NCI-H1048 (cell line): ENCODE data around the gene TAF5L.

Experiments
- DNase-seq: peaks from one replicate; lab custom pipeline; 2025; lab: John Stamatoyannopoulos, UW

TAF5L gene

DNA sequence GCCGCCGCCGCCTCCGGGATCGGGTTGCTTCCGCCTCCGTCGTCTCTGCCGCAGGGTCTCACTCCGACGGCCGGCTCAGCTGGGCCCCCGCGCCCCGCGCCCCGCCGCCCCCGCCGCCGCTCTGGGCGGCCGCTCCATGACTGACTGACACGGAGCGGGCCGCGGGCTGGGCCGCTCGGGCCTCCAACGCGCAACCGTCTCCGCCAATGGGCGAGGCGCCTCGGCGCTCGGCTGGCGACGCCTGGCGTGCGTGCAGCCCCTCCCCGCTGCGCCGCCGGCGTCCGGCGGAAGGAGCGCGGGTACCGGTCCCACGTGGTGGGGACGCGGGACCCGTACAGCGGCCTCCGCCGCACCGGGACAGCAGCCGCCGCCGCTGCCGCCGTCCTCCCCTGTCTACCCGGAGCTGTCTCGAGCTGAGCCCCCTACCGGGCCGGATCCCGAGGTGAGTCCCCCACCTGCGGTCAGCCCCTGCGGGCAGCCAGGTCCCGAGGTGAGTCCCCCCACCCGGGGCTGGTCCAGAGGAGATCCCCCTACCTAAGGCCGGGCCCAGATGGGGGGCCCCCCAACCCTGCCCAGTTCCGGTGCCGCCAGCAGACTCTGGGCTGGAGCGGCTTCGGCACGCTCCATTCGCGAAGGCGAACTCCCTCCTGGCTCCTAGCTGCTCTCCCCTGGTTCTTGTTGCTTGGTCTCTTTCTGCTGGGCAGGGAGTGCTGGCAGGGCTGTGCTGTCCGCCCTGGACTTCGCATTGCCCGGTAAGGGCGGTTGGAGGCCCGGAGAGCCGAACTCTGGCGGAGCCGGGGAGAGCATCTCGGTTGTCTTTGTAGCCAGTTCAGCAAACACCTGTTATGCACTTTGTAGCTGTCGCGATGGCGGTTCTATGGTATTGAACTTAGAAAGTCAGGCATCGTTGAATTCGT is at the start of gene TAF5L, which contains the start of gene URB2:
TSS of gene TAF5L (minus strand) at position 208 of the 917 bp plus-strand sequence. CDS start 11,640 bp downstream, outside the sequence.
TSS of gene URB2 (plus strand) at position 333 of the 917 bp plus-strand sequence. CDS start 1,387 bp downstream, outside the sequence.
- DNase-seq: peak; percentile 86

GRCh38 chr1:229675396-229675795 is 49.5 kb upstream of the TAF5L start:
- DNase-seq: no peak

DNA sequence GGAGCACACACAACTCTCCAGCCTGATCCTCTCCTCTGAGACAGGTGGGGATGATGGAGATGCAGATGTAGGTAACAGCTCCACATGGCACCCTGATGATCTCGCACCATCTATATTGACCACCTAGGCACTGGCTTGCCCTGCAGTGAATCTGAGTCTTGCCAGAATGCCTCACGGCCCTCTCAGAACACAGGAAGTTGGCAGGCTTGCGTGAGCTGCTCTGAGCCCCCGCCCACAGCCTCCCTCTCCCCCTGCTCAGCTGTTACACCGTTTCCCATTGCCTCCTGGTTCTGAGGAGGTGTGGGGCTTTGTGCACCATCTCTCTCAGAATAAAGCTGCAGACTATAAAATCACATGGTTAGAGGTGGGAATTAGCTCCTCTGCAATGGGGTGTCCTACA is 48.1 kb upstream of the TAF5L start:
- no peak for DNase-seq

DNA sequence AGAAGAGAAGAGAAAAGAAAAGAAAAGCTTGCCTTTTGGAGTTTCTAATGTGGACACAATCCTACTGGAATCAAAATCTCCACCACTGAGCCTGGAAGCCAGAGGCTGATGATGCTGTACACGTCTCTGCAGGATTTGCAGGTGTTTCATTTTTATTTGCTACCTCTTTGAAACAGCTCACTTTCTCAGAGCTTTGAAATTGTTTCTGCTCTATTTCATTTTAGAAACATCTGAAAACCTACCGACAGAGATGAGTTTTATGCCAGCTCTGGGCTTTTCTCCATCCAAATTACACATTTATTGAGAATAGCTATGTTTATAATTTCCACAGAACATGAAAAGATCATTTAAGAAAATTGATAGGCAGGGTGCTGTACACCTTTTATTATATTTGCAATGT is 46.3 kb upstream of the TAF5L start:
- DNase-seq: no peak

GRCh38 chr1:229671310-229671709 is 45.4 kb upstream of the TAF5L start:
- no peak for DNase-seq

- DNase-seq: no peak
These were observed 43.4 kb upstream of the TAF5L start for GRCh38 chr1:229669333-229669732.

- no peak for DNase-seq
These were observed 40.7 kb upstream of the TAF5L start for GRCh38 chr1:229666585-229666984.

GRCh38 chr1:229665912-229666558 is 40.1 kb upstream of the TAF5L start:
- no peak for DNase-seq

- DNase-seq: no peak
These were observed 38.3 kb upstream of the TAF5L start for GRCh38 chr1:229664133-229664689.

- no peak for DNase-seq
These were observed 36.0 kb upstream of the TAF5L start for GRCh38 chr1:229661897-229662296.

DNA sequence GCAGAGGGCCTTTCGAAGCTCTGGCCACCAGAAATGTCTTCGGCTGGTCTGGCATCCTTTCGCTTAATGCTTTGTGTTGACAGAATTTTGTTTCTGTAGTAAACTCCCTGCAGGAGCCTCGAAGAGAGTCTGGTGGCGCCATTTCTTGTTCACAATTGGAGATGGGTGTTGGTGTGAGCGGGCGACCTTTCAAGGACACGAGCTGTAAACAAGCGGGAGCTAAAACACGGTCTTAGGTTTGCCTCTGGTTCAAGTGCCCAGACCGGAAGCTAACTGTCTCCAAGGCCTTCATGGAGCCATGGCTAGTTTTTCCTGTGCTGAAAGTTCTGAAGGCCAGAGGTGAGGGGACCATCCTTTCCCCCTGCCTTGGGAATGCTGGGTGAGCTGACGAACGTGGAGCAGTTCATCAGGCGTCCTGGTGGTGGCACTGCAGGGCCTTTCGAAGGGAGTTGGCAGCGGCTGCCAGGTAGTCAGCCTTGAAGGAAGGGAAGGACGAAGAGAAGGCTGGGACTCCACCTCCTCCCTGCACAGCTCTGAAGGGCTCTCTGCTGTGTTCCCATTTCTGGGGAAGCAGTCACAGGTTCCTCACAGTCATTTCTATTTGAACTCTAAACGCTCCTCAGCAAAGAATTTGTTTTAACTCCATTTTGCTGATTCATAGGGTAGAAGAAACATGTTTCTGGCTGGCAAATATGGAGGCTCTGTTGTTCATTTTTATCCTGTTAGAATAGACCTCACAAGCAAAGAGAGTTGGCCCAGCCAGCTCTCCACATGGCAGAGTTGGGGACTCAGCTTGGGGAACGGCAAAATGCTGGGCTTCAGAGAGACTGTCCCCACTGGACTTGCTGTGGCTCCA is 35.3 kb upstream of the TAF5L start:
- peak; percentile 64 for DNase-seq

DNA sequence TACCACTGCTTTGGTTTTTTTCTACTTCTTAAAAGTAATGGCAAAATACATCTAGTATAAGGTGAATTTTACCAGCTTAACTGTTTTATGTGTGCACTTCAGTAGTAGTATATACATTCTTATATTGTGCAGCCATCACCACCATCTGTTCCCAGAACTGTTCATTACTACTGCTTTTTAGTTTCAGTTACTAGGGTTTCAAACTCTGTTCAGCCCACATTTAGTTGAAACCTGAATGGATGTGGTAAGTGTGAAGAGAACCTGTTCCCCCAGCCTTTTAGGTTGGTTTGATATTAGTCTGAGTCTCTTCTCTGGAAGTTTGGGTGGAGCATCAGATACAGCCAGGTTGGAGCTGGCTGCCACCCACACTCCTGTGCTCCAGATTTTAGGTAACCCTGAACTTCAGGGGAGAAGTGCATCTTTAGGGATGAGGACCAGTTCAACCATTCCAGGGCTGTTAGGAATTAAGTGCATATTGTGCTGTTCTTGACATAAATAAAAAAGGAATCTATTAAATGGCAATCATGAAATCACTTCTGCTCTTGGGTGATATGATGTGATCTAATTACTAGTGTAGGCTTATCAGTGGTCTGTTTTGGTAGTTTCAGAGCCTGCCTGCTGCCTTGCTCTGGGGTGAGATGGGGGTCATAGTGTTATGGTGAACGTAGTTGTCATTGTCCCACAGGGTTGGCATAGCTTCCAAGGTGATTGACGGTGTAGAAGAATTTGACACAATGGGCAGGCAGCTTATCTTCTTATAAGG is 32.3 kb upstream of the TAF5L start:
- DNase-seq: no peak

- DNase-seq: no peak
These were observed 29.9 kb upstream of the TAF5L start for GRCh38 chr1:229655781-229656180.

DNA sequence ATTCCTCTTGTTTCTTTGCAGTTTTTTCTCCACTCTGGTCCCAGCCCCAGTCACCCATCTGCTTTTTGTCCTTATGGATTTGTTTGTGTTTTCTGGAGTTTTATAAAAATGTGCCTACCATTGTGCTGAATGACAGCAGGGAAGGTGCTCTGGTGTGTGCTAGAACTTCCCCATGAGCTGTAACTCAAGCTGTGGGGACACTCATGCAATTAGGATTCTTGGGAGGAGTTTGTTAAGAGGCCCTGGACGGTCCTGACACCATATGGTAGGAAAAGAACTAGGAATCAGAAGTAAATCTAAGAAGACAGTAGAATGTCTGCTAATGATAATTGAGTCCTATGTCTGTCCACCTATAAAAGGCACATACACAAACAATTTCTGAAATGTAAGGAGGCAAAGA is 27.5 kb upstream of the TAF5L start:
- DNase-seq: no peak

DNA sequence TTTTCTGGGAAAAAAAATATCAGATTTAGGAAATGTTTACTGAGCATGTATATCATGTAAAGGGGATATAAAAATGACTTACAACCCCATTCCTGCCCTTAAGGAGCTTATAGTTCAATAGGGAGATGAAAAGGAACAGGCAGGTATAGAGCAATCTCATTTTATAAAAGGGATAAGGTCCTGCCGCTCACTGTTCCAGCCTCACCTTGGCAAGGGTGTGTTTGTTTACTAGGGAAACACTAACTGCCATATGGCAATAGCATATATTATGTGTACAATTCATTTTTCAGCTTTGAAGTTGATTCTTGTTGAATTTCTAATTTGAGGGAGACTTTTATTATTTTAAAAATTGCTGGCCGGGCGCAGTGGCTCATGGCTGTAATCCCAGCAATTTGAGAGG is 25.6 kb upstream of the TAF5L start:
- no peak for DNase-seq

DNA sequence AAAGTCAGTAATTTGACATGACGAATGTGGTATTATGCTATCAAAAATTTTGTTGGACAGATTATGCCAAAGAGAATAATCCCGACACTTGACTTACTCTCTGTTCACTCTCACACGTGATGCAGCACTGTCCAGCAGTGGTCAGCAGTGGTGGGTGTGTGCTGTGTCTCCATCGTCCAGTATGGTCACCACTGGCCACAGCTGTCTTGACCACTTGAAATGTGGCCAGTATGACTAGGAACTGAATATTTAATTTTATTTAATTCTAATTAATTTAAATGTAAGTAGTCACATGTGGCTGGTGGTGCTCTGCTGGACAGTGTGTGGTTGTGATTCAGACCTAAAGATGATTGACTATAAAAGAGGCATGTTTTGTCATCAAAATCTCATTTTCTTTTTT is 24.1 kb upstream of the TAF5L start:
- no peak for DNase-seq

DNA sequence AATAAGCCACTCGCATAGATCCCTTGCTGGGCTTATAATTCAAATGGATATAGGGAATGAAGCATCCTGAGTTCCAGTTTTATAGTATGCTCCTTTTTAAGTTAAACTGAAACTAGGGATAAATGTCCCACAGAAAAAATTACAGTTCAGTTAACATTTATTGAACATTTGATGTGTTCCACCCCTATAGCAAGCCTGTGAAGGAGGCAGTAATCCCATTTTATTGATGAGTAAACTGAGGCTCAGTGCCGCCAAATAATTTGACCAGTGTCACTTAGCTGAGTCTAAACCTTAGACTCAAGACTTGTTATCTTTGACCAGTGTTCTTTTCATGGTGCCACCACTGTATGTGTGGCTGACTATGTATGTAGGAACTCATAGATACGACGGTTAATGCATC is 22.5 kb upstream of the TAF5L start:
- no peak for DNase-seq

DNA sequence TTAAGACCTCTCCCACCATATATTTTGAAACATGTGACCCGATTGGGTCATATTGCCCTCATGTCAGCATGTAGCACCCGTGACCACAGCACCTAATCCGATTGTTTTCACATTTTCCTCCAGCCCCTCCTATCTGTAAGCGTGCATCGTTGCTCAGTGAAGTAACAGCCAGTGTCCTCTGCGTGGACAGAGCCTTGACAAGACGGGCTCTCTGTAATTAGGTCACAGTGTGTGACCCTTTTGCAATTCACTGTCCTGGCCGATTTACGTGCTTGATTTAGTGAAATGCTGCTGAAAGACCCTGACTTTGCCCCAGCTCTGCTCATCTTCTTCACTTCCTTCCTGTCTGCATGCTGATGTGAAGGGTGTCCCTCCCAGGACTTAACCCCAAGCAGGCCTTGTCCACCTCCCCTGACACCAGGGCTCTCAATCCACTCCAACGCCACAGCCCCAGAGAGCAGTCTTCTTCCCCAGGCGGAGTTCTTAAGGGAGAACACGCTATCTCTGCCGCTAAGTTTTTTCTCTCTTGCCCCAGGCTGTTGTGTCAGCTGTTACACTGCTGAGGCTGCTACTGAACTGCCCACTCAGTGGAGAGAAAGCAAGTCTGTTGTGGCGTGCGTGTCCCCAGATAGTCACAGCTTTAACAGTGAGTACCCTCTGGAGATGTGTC is 19.5 kb upstream of the TAF5L start:
- DNase-seq: no peak

DNA sequence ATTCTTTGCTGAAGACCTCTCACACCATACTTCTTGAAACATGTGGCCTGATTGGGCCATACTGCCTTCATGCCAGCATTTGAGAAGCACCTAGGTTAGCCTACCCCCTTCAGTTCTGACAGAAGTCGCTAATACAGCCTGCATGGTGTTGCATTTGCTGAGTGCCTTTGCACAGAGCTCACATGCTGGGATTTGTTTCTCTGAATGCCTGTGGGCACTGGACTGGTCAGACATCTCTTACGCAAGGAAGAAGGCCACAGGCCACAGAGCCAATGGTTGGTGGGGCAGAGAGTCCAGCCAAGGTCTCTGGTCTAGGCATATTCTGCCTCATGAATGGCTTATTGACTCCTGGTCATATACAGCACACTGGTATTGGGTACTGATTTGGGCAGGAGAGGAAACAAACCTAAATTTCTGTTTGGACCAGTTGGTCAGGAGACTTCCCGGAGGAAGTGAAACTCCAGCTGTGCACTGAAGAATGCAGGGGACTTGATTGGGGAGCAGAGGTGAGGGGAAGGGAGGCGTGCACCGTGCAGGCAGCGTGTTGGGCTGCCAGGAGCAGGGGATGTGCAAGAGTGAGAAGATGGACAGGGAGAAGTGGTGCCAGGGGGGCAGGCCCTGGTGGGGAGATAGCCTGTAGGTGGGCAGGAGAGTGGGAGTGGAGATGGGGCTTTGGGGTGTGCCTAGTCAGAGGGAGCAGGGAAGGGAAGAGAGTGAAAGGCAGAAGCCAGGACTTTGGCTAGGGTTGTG is 18.2 kb upstream of the TAF5L start:
- DNase-seq: no peak

- DNase-seq: no peak
These were observed 17.0 kb upstream of the TAF5L start for GRCh38 chr1:229642970-229643369.
